IMR-90 (cell line): ENCODE measurements around the gene ATP8B3. TPM values are rescaled to one million over a fixed set of nuclear protein-coding genes. Genes with fewer than 3 reads are reported as not detected.

ENCODE experiments used
- ATAC-seq: fragments of 200-7000 bp; cut with Tn5 transposase; 2 replicates; pipeline ENCODE4 v1.9.1; 2020; ENCODE audit warnings: low read depth, mild to moderate bottlenecking, moderate library complexity
- BruUV-seq: library from RNA; stranded (reverse); fragments of 400-500 nt; replicated peaks from 2 replicates; lab custom pipeline; 2021; lab: Mats Ljungman, UMichigan
- CTCF ChIA-PET: fragments of 300-600 bp; formaldehyde crosslinking; extraction: SDS; loops from one replicate; lab custom pipeline; 2021; ENCODE audit warnings: antibody characterized with exemption; lab: Yijun Ruan, JAX
- POLR2A ChIA-PET: fragments of 300-600 bp; sonication (Branson Sonifier 250); formaldehyde crosslinking; loops from one replicate; lab custom pipeline; 2022; ENCODE audit warnings: antibody characterized with exemption; ENCODE audit not compliant: unreplicated experiment; lab: Charles Lee
- DNase-seq: peaks from one replicate; pipeline ENCODE4 v3.0.0; 2013
- H2AFZ ChIP-seq: replicated peaks from 2 replicates; pipeline ENCODE3; 2013; ENCODE audit warnings: low read length, mild to moderate bottlenecking; ENCODE audit not compliant: poor library complexity
- H2AK5ac ChIP-seq: 2 replicates; pipeline ENCODE4 v1.6.1; 2013; ENCODE audit warnings: low read depth, low read length, inconsistent platforms
- H2AK9ac ChIP-seq: replicated peaks from 2 replicates; pipeline ENCODE3; 2013; ENCODE audit warnings: mild to moderate bottlenecking, low read depth, low read length, moderate library complexity; ENCODE audit not compliant: poor library complexity
- H2BK120ac ChIP-seq: 2 replicates; pipeline ENCODE4 v1.6.1; 2013; ENCODE audit warnings: low read depth, low read length, inconsistent platforms
- H2BK15ac ChIP-seq: 3 replicates; pipeline ENCODE4 v1.6.1; 2013; ENCODE audit warnings: low read depth, low read length, inconsistent platforms
- H2BK20ac ChIP-seq: 2 replicates; pipeline ENCODE4 v1.6.1; 2013; ENCODE audit warnings: low read depth, mild to moderate bottlenecking, inconsistent platforms, low read length, moderate library complexity
- H2BK5ac ChIP-seq: 2 replicates; pipeline ENCODE4 v1.6.1; 2013; ENCODE audit warnings: mild to moderate bottlenecking, low read depth, low read length, inconsistent platforms; ENCODE audit not compliant: poor library complexity, severe bottlenecking
- H3K14ac ChIP-seq: replicated peaks from 2 replicates; pipeline ENCODE4 v1.6.1; 2013; ENCODE audit warnings: low read depth, low read length, inconsistent platforms
- H3K18ac ChIP-seq: 2 replicates; pipeline ENCODE4 v1.6.1; 2013; ENCODE audit warnings: low read depth, low read length, control low read depth
- H3K23ac ChIP-seq: 2 replicates; pipeline ENCODE4 v1.6.1; 2013; ENCODE audit warnings: low read depth, low read length, inconsistent platforms
- H3K27ac ChIP-seq: 2 replicates; pipeline ENCODE4 v1.5.1; 2013; ENCODE audit warnings: mild to moderate bottlenecking, control low read depth, low read length; ENCODE audit not compliant: insufficient read depth
- H3K27me3 ChIP-seq: 2 replicates; pipeline ENCODE4 v1.6.1; 2013; ENCODE audit warnings: low read length; ENCODE audit not compliant: control insufficient read depth, insufficient read depth
- H3K36me3 ChIP-seq: 2 replicates; pipeline ENCODE4 v1.6.1; 2013; ENCODE audit warnings: low read length, mixed read lengths; ENCODE audit not compliant: control insufficient read depth, insufficient read depth
- H3K4ac ChIP-seq: 2 replicates; pipeline ENCODE4 v1.6.1; 2013; ENCODE audit warnings: low read depth, low read length, inconsistent platforms
- H3K4me1 ChIP-seq: 2 replicates; pipeline ENCODE4 v1.6.1; 2013; ENCODE audit warnings: low read length, mixed read lengths; ENCODE audit not compliant: control insufficient read depth, insufficient read depth
- H3K4me2 ChIP-seq: 2 replicates; pipeline ENCODE4 v1.6.1; 2013; ENCODE audit warnings: low read depth, mild to moderate bottlenecking, control low read depth, low read length, moderate library complexity
- H3K4me3 ChIP-seq: 2 replicates; pipeline ENCODE4 v1.5.1; 2013; ENCODE audit warnings: low read depth, mild to moderate bottlenecking, control low read depth, low read length, moderate library complexity; ENCODE audit not compliant: insufficient read depth
- H3K56ac ChIP-seq: 2 replicates; pipeline ENCODE4 v1.6.1; 2013; ENCODE audit warnings: low read length, inconsistent platforms; ENCODE audit not compliant: insufficient read depth; ENCODE audit errors: extremely low read depth
- H3K79me1 ChIP-seq, 2 experiments: 2 replicates each; pipeline ENCODE4 v1.6.1; 2013; ENCODE audit warnings: low read length in 2 of 2, inconsistent platforms in 1 of 2, low read depth in 1 of 2
- H3K9ac ChIP-seq: 2 replicates; pipeline ENCODE4 v1.6.1; 2013; ENCODE audit warnings: low read depth, low read length, control low read depth
- H3K9me1 ChIP-seq: 2 replicates; pipeline ENCODE4 v1.6.1; 2013; ENCODE audit warnings: low read length, inconsistent platforms; ENCODE audit not compliant: insufficient read depth
- H3K9me3 ChIP-seq: 2 replicates; pipeline ENCODE4 v1.6.1; 2013; ENCODE audit warnings: low read length; ENCODE audit not compliant: control insufficient read depth, insufficient read depth
- H4K20me1 ChIP-seq: 2 replicates; pipeline ENCODE4 v1.6.1; 2013; ENCODE audit warnings: low read length, inconsistent platforms; ENCODE audit not compliant: insufficient read depth
- H4K5ac ChIP-seq: 2 replicates; pipeline ENCODE4 v1.6.1; 2013; ENCODE audit warnings: mild to moderate bottlenecking, low read depth, low read length, control low read depth
- H4K8ac ChIP-seq, 2 experiments: 2 replicates each; pipeline ENCODE4 v1.6.1; 2013; ENCODE audit warnings: low read depth in 2 of 2, low read length in 2 of 2, control low read depth in 1 of 2, inconsistent platforms in 1 of 2
- H4K91ac ChIP-seq: 2 replicates; pipeline ENCODE4 v1.6.1; 2013; ENCODE audit warnings: low read depth, low read length, inconsistent platforms; ENCODE audit not compliant: insufficient read depth
- BHLHE40 ChIP-seq: fragments of 150-350 bp; IDR thresholded peaks from 2 replicates; pipeline ENCODE4 v1.6.1; 2016; ENCODE audit warnings: mild to moderate bottlenecking, low read depth, low read length
- CEBPB ChIP-seq: IDR thresholded peaks from 2 replicates; pipeline ENCODE4 v1.6.1; 2012; ENCODE audit warnings: low read depth, low read length, improper control_type of control experiment
- CHD1 ChIP-seq: IDR thresholded peaks from 2 replicates; pipeline ENCODE4 v1.6.1; 2012; ENCODE audit warnings: low read depth, low read length, improper control_type of control experiment
- NFE2L2 ChIP-seq: fragments of 150-350 bp; IDR thresholded peaks from 2 replicates; pipeline ENCODE4 v1.6.1; 2016; ENCODE audit warnings: low read depth, mild to moderate bottlenecking, low read length
- POLR2A ChIP-seq: IDR thresholded peaks from 2 replicates; pipeline ENCODE4 v1.6.1; 2012; ENCODE audit warnings: mild to moderate bottlenecking, low read depth, low read length
- RAD21 ChIP-seq: IDR thresholded peaks from 2 replicates; pipeline ENCODE4 v1.6.1; 2012; ENCODE audit warnings: low read length, improper control_type of control experiment
- RFX5 ChIP-seq: IDR thresholded peaks from 2 replicates; pipeline ENCODE4 v1.8.0; 2012; ENCODE audit warnings: low read depth, mild to moderate bottlenecking, low read length, moderate library complexity
- SMC3 ChIP-seq: fragments of 150-350 bp; IDR thresholded peaks from 2 replicates; pipeline ENCODE4 v1.6.1; 2016; ENCODE audit warnings: low read depth, mild to moderate bottlenecking, antibody characterized with exemption, low read length, moderate library complexity
- WGBS, 2 experiments: methylation state at CpG; one replicate each; pipeline versions ENCODE4 v1.1.5 to v1.1.7; 2013; ENCODE audit warnings: missing lambda C conversion rate in 2 of 2; ENCODE audit not compliant: insufficient read length in 1 of 2; ENCODE audit errors: extremely low coverage in 2 of 2; 5-methylcytosine and 5-hydroxymethylcytosine counted together
- dilution Hi-C: fragments of 300-500 bp; cut with HindIII; formaldehyde crosslinking; loops from one replicate; pipeline ENCODE4 v1.14.3; 2018; ENCODE audit warnings: low sequenced_read_pairs; ENCODE audit not compliant: unreplicated experiment
- in situ Hi-C: fragments of 300-500 bp; cut with MboI; formaldehyde crosslinking; loops from 3 replicates; pipeline ENCODE4 v1.14.3; 2019; ENCODE audit warnings: low sequenced_read_pairs, inconsistent platforms, mixed read lengths
- intact Hi-C: fragments of 100-400 bp; cut with micrococcal nuclease; formaldehyde crosslinking; loops from 2 replicates; pipeline ENCODE4 v1.10.0; 2022
- polyA plus RNA-seq, 3 experiments: library from polyadenylated mRNA; depleted of rRNA; stranded (reverse); fragments of >200 nt; gene quantifications; 2 replicates each; pipeline ENCODE4 v1.2.3, GENCODE V29; 2012; ENCODE audit warnings: low replicate concordance in 1 of 3
- total RNA-seq: library from RNA; depleted of rRNA; stranded (reverse); fragments of >200 nt; gene quantifications from 2 replicates; pipeline ENCODE4 v1.2.3, GENCODE V29; 2012

The ATP8B3 gene
- total and polyA plus RNA-seq, 2 of the 4 experiments (the other 2 are of a cell fraction) = 1.6 to 8.1 TPM

- Histone ChIP-seq H3K9ac (no peak overlapping the region), H3K9me3 (no peaks in the 10 kb centered on the region), H3K27me3 (no peaks in the 10 kb centered on the region), H3K4me2 (no peak overlapping the region), H3K14ac (no peak overlapping the region), H2AK5ac (no peak overlapping the region), H2BK5ac (no peak overlapping the region), H4K5ac (no peak overlapping the region), H3K56ac (no peak overlapping the region), H3K27ac (no peak overlapping the region), H3K4me1 (peaks cover 10% of the 10 kb centered on the region), H3K9me1 (no peaks in the 10 kb centered on the region), H3K4me3 (no peak overlapping the region), H4K91ac (no peak overlapping the region), H3K79me1 (peaks cover 0 to 75% of the 10 kb centered on the region in 2 experiments; a peak in 2 of 4 replicates), H4K20me1 (peaks cover 84% of the 10 kb centered on the region), H3K23ac (no peak overlapping the region), H4K8ac (no peak overlapping the region), H3K18ac (no peak overlapping the region), H2BK120ac (no peak overlapping the region), H3K36me3 (peaks cover 5% of the 10 kb centered on the region), H3K4ac (no peak overlapping the region), H2AFZ (no peak overlapping the region), H2AK9ac (no peak overlapping the region), H2BK20ac (no peak overlapping the region), H2BK15ac (no peak overlapping the region)
- ATAC-seq (no peak), DNase-seq (no peak)
- POLR2A ChIA-PET = no interaction called here
- intact Hi-C loops (no loop called here), dilution Hi-C loops (no loop called here), in situ Hi-C loops (no loop called here)
- WGBS, 2 experiments = 93% methylated on average over 7 of the region's 19 CpGs; no CpG with 5 or more reads in 1 of the 2 experiments
- no peak for TF ChIP-seq BHLHE40
- no peak for TF ChIP-seq RAD21
- no peak for TF ChIP-seq SMC3
- no peak for TF ChIP-seq RFX5
- no peak for TF ChIP-seq POLR2A
- TF ChIP-seq NFE2L2 = no peak
- TF ChIP-seq CHD1 = no peak
- TF ChIP-seq CEBPB = no peak
- BruUV-seq = no TSS peak
- CTCF ChIA-PET = no interaction called here
These were observed 32.5 kb upstream of the ATP8B3 start for GRCh38 chr19:1844513-1845124.
